ENCODE measurements around the gene FMN1. TPM values are rescaled to one million over a fixed set of nuclear protein-coding genes. Genes with fewer than 3 reads are reported as not detected.

FMN1 gene
- polyA plus RNA-seq, 2 of the 4 experiments (the other 2 are of a cell fraction) = 0.53 to 2.2 TPM

- TF ChIP-seq ELK1 (IDR thresholded peaks at IDR 0.05; ENCODE audit: low read depth, low read length) = no peak
- TF ChIP-seq MAFK (IDR thresholded peaks at IDR 0.05; ENCODE audit: partially characterized antibody) = no peak
Measured at GRCh38 chr15:32723171-32723948, 471.2 kb downstream of the FMN1 start (continued).

- Histone ChIP-seq H3K4me2 (no peak overlapping the region), H3K4me1 (peaks cover 11% of the 10 kb centered on the region; the same call in 1 of the 3 replicates), H3K4me3 (no peak overlapping the region), H3K9me3 (peaks cover 2% of the 10 kb centered on the region; the same call in 1 of the 3 replicates), H3K27ac (no peak overlapping the region)
- ChIA-PET CTCF (interaction anchor here (0.8 to 3.2 kb wide), 13 partner anchors 9 to 234 kb away, joined by 3 to 23 read pairs (median 3); no protein-coding TSS in a partner anchor), POLR2A (interaction anchor here (0.7 kb wide), 1 partner anchor 114 kb away, joined by 3 read pairs; no protein-coding TSS in a partner anchor)
- ATAC-seq = no peak
- no peak for DNase-seq (ENCODE audit: low read depth in 1 of 2, low spot score in 1 of 2)
- TF ChIP-seq E2F6 (IDR thresholded peaks at IDR 0.05; ENCODE audit: borderline replicate concordance, low read depth) (no peak), NFE2L2 (conservative IDR thresholded peaks at IDR 0.05; ENCODE audit: low read length) (no peak), HOXB5 (CRISPR knock-in tag; IDR thresholded peaks at IDR 0.05) (no peak), RARB (CRISPR knock-in tag; IDR thresholded peaks at IDR 0.05) (no peak), CBX2 (IDR thresholded peaks at IDR 0.05; ENCODE audit: borderline replicate concordance, low read depth) (no peak), GATA3 (IDR thresholded peaks at IDR 0.05; ENCODE audit: borderline replicate concordance) (no peak), FOXS1 (CRISPR knock-in tag; IDR thresholded peaks at IDR 0.05) (no peak), SREBF2 (IDR thresholded peaks at IDR 0.05) (no peak), ZNF302 (CRISPR knock-in tag; IDR thresholded peaks at IDR 0.05) (no peak), EHF (CRISPR knock-in tag; IDR thresholded peaks at IDR 0.05) (no peak), HOXA7 (CRISPR knock-in tag; IDR thresholded peaks at IDR 0.05) (no peak)
- FAIRE-seq = peak; percentile 74
Measured at GRCh38 chr15:32722136-32722535, 472.4 kb downstream of the FMN1 start.

- CTCF ChIA-PET = interaction anchor here (0.8 to 3.2 kb wide), 9 partner anchors 9 to 123 kb away, joined by 3 to 23 read pairs (median 4); no protein-coding TSS in a partner anchor
- FAIRE-seq = no peak
Measured at GRCh38 chr15:32721596-32721995, 472.9 kb downstream of the FMN1 start.

More at GRCh38 chr15:32721596-32721995, 472.9 kb downstream of the FMN1 start:
- no peak overlapping the region for H3K27ac ChIP-seq
- POLR2A ChIA-PET = interaction anchor here (0.7 kb wide), 1 partner anchor 114 kb away, joined by 3 read pairs; no protein-coding TSS in a partner anchor
- peaks cover 11% of the 10 kb centered on the region; the same call in 1 of the 3 replicates for H3K4me1 ChIP-seq
- peaks cover 4% of the 10 kb centered on the region; the same call in 1 of the 3 replicates for H3K9me3 ChIP-seq
- WGBS (ENCODE audit: missing lambda C conversion rate) = 79% methylated on average over 6 of the region's 6 CpGs
- no peak overlapping the region for H3K4me2 ChIP-seq
- TF ChIP-seq HEYL (CRISPR knock-in tag; IDR thresholded peaks at IDR 0.05) (no peak), PBX3 (IDR thresholded peaks at IDR 0.05) (no peak), CBX8 (IDR thresholded peaks at IDR 0.05) (no peak), BHLHE40 (IDR thresholded peaks at IDR 0.05; ENCODE audit: low read depth, low read length) (no peak), EHMT2 (IDR thresholded peaks at IDR 0.05; ENCODE audit: low read depth) (no peak)
- no peak for DNase-seq (ENCODE audit: low read depth in 1 of 2, low spot score in 1 of 2)
- no peak for ATAC-seq
- no peak overlapping the region for H3K4me3 ChIP-seq

Measured in A549 (cell line).